C4-2B (cell line): Measurements from ENCODE around the gene MEGF11.

Source experiments
- CTCF ChIP-seq: fragments of 450-650 bp; conservative IDR thresholded peaks from 2 replicates; pipeline ENCODE4 v1.5.1; 2017; ENCODE audit warnings: mild to moderate bottlenecking
- ZFX ChIP-seq: fragments of 450-650 bp; IDR thresholded peaks from 2 replicates; pipeline ENCODE4 v1.6.1; 2017

GRCh38 chr15:66235866-66236265, 17.7 kb downstream of the MEGF11 start:
- TF ChIP-seq CTCF (no peak), ZFX (no peak)
